HG03280 (cell line): Measurements from ENCODE around the gene TMEM161A.

Experiments used
- ATAC-seq: cut with Tn5 transposase; IDR thresholded peaks from one replicate; pipeline ENCODE4 v1.9.1; 2021; ENCODE audit warnings: mild to moderate bottlenecking, moderate library complexity; ENCODE audit not compliant: unreplicated experiment

Gene TMEM161A

GRCh38 chr19:19098703-19099632 is 39.3 kb downstream of the TMEM161A start:
- ATAC-seq, result no peak

DNA sequence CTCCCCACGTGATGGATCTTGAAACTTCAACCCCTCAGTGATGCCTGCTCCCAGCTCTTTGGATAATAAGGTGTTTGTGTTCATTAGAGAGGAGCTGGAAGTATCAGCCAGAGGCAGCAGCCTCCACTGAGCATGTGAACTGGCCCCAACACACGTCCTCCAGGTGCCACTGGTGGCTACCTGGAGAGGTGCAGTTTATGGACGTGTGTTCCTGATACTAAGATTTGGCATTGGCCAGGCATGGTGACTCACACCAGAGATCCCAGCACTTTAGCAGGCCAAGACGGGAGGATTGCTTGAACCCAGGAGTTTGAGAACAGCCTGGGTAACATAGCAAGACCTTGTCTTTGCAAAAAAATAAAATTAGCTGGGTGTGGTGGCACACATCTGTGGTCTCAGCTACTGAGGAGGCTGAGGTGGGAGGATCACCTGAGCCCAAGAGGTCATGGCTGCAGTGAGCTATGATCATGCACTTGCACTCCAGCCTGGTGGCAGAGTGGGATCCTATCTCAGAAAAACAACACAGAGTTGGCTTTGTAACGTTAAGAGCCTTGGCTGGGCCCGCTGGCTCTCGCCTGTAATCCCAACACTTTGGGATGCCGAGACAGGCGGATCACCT is 40.1 kb downstream of the TMEM161A start:
- ATAC-seq, result no peak

GRCh38 chr19:19096641-19097627 is 41.3 kb downstream of the TMEM161A start:
- no peak for ATAC-seq

GRCh38 chr19:19095691-19096090 is 42.6 kb downstream of the TMEM161A start:
- no peak for ATAC-seq

DNA sequence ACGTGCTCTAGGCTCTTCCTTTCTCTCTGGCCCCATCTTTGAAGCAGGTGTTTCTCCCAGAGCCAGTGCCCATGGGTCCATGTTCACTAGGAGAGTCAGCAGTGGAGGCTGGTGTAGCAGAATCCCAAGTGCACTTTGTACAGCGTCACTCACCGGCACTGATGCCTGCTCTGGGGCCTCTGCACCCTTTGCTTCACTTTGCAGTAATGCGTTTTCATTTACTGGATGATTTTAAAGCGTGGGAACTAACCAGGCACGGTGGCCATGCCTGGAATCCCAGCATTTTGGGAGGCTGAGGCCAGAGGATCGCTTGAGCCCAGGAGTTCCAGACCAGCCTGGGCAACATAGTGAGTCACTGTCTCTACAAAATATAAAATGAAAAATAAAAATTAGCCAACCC is 43.8 kb downstream of the TMEM161A start:
- ATAC-seq, result no peak

DNA sequence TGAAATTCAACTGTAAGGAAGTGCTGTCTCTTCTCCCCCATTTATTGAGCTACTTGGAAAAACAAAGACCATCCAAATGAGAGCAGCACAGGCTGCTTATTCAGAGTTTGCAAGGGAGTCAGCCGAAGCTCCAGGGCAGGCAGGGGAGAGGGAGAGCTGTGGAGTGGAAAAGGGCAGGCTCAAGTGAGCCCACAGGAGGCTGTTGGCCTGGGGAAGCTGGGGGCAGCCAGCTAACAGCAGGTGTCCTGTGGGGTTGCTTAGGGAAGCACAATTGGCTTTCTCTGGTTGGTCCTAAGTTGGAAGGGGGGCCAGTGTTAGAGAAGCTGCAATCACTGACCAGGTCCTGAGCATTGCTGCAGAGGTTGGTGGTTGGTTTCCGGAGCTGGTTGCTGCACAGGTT is 50.6 kb downstream of the TMEM161A start:
- no peak for ATAC-seq

DNA sequence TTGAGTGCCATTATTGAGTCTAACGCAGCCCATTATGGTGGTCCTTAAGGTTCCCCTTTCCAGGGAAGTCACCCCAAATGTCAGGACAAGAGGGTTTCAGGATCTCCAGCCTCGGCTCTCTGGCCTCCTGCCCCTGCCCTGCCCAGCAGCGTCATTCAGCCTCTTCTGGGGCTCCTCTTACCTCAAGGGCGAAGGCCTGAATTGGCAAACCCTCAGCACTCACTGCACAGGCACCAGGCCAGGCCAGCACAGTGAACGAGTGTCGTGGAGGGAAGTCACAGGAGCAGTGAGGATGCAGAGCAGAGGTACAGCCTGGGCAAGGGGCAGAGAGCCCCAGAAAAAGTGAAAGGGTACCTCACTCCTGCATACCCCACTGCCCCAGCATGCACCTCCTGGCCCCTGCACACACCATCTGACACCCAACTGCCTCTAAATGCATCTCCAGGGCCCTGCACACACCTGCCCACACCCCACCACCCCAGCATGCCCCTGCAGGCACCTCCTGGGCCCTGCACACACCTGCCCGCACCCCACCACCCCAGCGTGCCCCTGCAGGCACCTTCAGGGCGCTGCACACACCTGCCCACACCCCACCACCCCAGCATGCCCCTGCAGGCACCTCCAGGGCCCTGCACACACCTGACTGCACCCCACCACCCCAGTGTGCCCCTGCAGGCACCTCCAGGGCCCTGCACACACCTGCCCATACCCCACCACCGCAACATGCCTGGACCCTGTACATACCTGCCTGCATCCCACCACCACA is 54.7 kb downstream of the TMEM161A start:
- ATAC-seq, result no peak

DNA sequence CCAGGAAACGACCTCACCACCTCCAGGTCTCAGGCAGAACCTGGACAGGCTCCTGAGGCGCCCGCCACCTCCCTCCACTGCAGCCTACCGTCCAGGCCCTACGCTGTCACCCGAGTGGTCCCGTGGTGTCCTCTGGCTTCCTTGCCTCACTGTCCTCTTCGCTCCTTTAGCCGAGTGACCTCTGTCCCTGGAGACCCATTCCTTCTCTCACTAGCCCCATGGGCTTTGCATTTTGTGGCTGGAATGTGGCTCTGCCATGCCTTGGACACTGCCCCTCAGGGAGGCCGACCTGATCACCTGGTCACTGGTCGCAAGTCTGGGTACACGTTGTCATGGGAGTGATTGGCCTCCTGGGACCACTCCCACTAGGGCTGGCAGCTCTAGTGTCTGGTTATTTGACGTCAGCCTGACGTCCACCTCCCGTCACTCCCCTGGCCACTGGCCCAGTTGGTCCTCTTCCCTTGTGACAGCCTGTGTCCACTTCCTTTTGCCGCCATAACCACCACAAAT is 56.6 kb downstream of the TMEM161A start:
- ATAC-seq, result no peak

DNA sequence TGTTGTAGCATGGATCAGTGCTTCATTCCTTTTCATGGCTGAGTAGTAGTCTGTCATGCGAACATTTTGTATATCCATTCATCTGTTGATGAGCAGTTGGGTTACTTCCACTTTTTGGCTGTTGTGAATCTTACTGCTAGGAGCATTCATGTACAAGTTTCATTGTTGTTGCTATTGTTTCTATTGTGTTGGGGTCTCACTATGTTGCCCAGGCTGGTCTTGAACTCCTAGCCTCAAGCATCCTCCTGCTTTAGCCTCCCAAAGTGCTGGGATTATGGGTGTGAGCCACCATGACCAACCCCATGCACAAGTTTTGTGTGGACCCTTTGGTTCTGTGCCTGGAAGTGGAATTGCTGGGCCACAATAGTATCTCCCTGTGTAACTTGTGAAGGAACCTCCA is 58.7 kb downstream of the TMEM161A start:
- ATAC-seq, result no peak

DNA sequence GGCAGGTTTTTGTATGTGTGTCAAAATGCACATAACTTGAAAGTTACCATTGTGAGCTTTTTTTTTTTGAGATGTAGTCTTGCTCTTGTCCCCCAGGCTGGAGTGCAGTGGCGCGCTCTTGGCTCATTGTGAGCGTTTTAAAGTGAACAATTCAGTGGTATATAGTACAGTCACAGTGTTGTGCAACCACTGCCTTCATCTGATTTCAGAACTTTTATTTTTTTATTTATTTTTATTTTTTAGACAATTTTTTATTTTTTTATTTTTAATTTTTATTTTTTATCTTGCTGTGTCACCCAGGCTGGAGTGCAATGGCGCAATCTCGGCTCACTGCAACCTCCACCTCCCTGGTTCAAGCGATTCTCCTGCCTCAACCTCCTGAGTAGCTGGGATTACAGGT is 59.5 kb downstream of the TMEM161A start:
- ATAC-seq, result no peak

DNA sequence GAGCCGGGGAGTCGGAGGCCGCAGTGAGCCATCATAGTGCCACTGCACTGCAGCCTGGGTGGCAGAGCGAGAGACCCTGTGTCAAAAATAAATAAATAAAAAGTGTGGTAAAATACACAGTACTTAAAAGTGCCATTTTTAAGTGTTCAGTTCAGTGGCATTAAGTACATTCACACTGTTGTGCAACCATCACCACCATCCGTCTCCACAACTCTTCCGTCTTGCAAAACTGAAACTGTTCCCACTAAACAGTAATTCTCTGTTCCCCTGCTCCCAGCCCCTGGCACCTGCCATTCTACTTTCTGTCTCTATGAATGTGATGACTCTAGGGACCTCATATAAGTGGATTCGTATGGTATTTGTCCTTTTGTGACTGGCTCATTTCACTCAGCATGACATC is 61.2 kb downstream of the TMEM161A start:
- ATAC-seq, result no peak

DNA sequence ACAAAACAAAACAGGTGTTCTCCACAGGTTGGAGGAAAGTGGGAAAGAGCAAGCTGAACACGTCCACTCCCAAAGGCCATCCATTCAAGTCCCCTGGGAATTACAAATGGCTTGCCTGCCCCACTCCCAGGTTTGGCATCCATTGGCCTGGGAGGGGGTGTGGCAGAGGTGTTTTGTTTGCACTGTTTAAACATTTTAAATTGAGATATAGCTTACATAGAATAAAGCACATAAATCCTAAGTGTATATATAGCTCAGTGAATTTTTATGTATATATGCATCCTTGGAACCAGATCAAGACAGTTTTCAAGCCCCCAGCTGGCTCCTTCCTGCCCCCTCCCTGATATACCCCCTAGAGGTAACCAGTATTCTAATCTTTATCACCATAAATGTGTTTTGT is 61.8 kb downstream of the TMEM161A start:
- ATAC-seq, result no peak

DNA sequence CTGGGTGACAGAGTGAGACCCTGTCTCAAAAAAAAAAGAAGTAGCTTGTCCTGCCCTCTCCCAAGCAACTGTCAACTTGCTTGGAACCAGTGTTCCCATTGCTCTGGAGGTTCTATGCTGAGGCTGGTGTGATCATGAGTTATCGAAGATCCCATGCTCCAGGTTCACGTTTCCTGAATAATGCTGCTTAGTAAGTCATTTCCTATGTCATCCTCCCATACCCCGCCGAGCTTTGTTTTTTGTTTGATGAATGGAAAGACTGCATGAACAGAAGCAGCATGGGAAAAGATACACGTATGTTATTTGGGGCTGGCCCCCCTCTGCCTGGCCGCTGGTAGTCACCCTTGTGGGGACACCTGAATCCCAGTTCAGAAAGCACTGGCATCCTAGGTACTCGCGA is 63.2 kb downstream of the TMEM161A start:
- ATAC-seq, result no peak

GRCh38 chr19:19074196-19074882 is 63.9 kb downstream of the TMEM161A start:
- ATAC-seq, result no peak

- no peak for ATAC-seq
Observed at GRCh38 chr19:19071897-19072296, 66.4 kb downstream of the TMEM161A start.
